OCI-LY1 (cell line): ENCODE results near the gene IFIH1.

ENCODE experiments used
- CTCF ChIP-seq: fragments of 200-600 bp; sonication (generic), shearing (Covaris generic); IDR thresholded peaks from 2 replicates; pipeline ENCODE4 v1.5.1; 2017; ENCODE audit warnings: mild to moderate bottlenecking, antibody characterized with exemption, low read length, moderate library complexity, mixed read lengths
- EZH2 ChIP-seq: fragments of 200-600 bp; sonication (generic), shearing (Covaris generic); IDR thresholded peaks from 2 replicates; pipeline ENCODE4 v1.8.0; 2017; ENCODE audit warnings: borderline replicate concordance, mixed run types, mild to moderate bottlenecking, antibody characterized with exemption, low read length, moderate library complexity, mixed read lengths

- TF ChIP-seq CTCF (peak; percentile 63), EZH2 (no peak)
These were observed 8.8 kb upstream of the IFIH1 start for GRCh38 chr2:162327134-162327769.
